Measurements from ENCODE around the gene N4BP2L2.

Gene N4BP2L2

DNA sequence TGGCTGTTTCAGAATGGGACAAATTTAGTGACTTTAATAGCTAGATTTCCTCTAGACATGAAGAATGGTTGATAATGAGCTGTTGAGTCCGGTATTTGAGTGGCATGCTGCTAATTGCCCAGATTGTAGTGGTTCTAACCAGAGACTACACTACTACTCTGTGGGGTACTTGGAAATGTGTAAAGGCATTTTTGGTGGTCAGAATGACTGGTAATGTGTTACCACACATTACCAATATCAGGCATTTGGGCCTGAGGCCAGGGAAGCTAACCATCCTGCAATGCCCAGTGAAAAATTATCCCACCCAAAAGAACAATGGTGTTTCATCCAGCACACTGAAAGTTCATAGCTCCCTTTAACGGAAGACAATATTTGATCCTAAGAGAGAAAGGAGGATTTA is 93.1 kb downstream of the N4BP2L2 start:
- TF ChIP-seq, protein P1, sequence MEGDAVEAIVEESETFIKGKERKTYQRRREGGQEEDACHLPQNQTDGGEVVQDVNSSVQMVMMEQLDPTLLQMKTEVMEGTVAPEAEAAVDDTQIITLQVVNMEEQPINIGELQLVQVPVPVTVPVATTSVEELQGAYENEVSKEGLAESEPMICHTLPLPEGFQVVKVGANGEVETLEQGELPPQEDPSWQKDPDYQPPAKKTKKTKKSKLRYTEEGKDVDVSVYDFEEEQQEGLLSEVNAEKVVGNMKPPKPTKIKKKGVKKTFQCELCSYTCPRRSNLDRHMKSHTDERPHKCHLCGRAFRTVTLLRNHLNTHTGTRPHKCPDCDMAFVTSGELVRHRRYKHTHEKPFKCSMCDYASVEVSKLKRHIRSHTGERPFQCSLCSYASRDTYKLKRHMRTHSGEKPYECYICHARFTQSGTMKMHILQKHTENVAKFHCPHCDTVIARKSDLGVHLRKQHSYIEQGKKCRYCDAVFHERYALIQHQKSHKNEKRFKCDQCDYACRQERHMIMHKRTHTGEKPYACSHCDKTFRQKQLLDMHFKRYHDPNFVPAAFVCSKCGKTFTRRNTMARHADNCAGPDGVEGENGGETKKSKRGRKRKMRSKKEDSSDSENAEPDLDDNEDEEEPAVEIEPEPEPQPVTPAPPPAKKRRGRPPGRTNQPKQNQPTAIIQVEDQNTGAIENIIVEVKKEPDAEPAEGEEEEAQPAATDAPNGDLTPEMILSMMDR (conservative IDR thresholded peaks at IDR 0.05; ENCODE audit: control insufficient read depth, insufficient read depth, low read depth, low read length) = no peak
- no peak for DNase-seq (ENCODE audit: low read depth)
- no peak overlapping the region for H3K4me3 ChIP-seq (ENCODE audit: control insufficient read depth, low read depth, low read length)

DNA sequence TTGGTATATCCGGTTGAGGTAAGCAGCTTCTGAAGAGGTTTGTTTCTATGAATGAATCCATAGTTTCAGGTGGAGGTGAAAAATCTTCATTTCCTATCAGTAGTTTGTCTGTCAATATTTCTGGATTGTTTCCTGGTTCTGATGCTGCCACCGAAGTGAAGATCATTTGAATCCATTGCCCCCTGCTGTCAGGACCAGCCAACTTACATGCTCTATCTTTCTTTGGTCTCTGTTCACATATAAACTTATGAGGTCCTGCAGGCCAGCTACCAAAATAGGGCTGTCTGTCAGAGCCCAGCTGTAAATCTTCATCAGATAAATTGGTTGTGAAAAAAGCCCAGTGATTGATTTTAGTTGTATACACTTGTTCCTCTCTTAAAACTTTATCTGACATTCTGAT is 95.5 kb downstream of the N4BP2L2 start:
- TF ChIP-seq, protein P1 (conservative IDR thresholded peaks at IDR 0.05; ENCODE audit: control insufficient read depth, insufficient read depth, low read depth, low read length) = peak; percentile 35
- H3K4me3 ChIP-seq (ENCODE audit: control insufficient read depth, low read depth, low read length) = no peak overlapping the region
- peak; percentile 41 for DNase-seq (ENCODE audit: low read depth)

DNA sequence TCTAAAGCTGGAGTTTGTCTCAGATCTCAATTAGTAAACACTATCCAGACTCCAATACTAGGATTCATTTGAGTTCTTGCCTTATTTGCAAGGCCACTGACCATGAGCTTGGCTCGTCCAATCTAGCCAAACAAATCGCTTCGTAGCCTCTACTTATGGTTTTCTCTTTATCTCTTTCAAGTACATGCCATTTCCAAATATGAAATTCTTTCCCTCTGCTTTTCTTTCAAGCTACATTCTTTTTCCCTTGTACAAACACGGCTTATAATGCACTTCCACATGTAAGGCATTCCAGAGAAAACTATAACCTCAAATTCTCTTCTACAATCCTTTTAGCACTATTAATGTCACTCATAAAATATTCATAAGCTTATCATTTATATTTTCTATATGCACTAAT is 99.7 kb downstream of the N4BP2L2 start:
- DNase-seq (ENCODE audit: low read depth) = no peak

DNA sequence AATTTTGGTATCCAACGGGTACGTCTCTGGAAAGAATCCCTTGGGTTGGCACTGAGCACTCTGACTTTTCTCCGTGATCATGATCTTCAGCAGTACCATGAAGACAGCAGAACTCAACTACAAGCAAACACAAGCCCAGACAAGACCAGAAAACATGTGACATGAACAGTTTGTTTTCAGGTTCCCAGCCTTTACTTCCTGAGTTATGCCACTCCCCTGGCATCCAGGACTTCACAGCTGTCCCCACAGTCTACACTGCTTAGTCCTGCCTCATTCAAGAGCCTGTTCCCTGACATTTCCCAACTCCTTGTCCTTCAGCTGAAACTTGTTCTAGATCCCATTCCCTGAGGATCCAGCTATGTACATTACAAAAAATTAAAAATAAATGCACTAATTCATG is 105.7 kb downstream of the N4BP2L2 start:
- DNase-seq (ENCODE audit: low read depth) = no peak
- H3K4me3 ChIP-seq (ENCODE audit: control insufficient read depth, low read depth, low read length) = no peak overlapping the region
- TF ChIP-seq, protein P1 (conservative IDR thresholded peaks at IDR 0.05; ENCODE audit: control insufficient read depth, insufficient read depth, low read depth, low read length) = no peak

More for the DNA sequence above, 99.7 kb downstream of the N4BP2L2 start:
- TF ChIP-seq, protein P1 (conservative IDR thresholded peaks at IDR 0.05; ENCODE audit: control insufficient read depth, insufficient read depth, low read depth, low read length) = no peak
- H3K4me3 ChIP-seq (ENCODE audit: control insufficient read depth, low read depth, low read length) = no peak overlapping the region

DNA sequence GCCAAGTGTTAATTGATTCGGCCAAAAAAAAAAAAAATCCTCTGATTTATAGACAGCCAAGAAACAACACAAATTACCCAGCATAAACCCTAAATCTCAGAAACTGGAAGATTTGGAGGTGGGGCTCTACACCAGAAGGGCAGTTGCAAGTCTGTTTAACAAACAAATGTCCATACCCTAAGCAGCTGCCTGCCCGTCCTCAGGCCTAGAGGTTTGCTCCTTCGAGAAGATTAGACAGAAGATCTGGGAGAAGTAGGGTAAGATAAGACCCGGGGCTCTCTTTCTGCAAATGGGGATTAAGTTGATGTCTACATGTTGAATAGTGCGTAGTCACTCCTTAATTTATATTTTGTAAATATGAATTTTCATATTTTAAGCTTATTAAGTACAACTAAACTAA is 107.2 kb downstream of the N4BP2L2 start:
- H3K4me3 ChIP-seq (ENCODE audit: control insufficient read depth, low read depth, low read length) = no peak overlapping the region
- TF ChIP-seq, protein P1 (conservative IDR thresholded peaks at IDR 0.05; ENCODE audit: control insufficient read depth, insufficient read depth, low read depth, low read length) = no peak

DNA sequence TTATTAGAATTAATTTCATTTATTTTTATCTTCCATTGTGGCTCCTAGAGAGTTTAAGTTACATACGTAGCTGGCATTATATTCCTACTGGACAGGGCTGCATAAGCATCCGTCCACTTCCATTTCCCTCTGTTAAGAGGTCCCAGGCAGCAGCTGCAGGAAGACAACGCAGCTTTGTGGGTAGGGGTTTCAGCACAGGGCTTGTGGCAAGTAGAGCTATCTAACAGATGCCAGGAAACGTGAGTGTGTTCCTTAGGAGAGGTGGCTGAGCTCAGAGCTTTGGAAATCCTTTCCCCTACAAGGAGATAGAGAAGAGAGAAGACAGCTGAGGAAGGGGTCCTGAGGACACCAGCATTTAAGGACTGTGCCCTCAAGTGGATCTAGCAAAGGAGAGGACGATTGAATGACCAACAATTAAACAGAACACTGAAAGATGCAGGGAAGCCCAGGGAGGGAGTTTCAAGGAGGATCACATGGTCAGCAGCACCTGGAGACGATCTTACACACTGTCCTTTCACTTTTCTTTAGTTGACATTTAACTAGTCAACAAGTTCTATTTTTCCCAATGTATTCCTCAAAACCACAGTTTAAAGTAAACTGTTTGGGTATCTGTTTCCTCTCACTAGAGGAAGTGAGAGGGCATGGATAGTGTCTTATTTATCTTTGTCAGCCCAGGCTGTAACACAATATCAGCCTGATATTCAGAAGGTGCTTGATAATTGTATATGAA is 108.4 kb downstream of the N4BP2L2 start:
- TF ChIP-seq, protein P1 (conservative IDR thresholded peaks at IDR 0.05; ENCODE audit: control insufficient read depth, insufficient read depth, low read depth, low read length) = no peak
- DNase-seq (ENCODE audit: low read depth) = no peak
- H3K4me3 ChIP-seq (ENCODE audit: control insufficient read depth, low read depth, low read length) = no peak overlapping the region

More for the DNA sequence above, 107.2 kb downstream of the N4BP2L2 start:
- no peak for DNase-seq (ENCODE audit: low read depth)

All from fibroblast of mammary gland (primary cell).